IMR-90 (cell line): ENCODE measurements around the gene NPIPB8.

Experiments used
- BHLHE40 ChIP-seq: fragments of 150-350 bp; IDR thresholded peaks from 2 replicates; pipeline ENCODE4 v1.6.1; 2016; ENCODE audit warnings: mild to moderate bottlenecking, low read depth, low read length
- CEBPB ChIP-seq: IDR thresholded peaks from 2 replicates; pipeline ENCODE4 v1.6.1; 2012; ENCODE audit warnings: low read depth, low read length, improper control_type of control experiment
- CTCF ChIP-seq: conservative IDR thresholded peaks from 2 replicates; pipeline ENCODE4 v1.5.1; 2012; ENCODE audit warnings: mild to moderate bottlenecking, low read depth, low read length, improper control_type of control experiment
- ELK1 ChIP-seq: fragments of 150-350 bp; IDR thresholded peaks from 2 replicates; pipeline ENCODE4 v1.6.1; 2016; ENCODE audit warnings: low read depth, mild to moderate bottlenecking, low read length, moderate library complexity, borderline replicate concordance
- MAZ ChIP-seq: IDR thresholded peaks from 2 replicates; pipeline ENCODE4 v1.6.1; 2012; ENCODE audit warnings: low read depth, mild to moderate bottlenecking, low read length, improper control_type of control experiment, moderate library complexity, borderline replicate concordance
- MXI1 ChIP-seq: IDR thresholded peaks from 2 replicates; pipeline ENCODE4 v1.6.1; 2012; ENCODE audit warnings: low read depth, mild to moderate bottlenecking, low read length, moderate library complexity, borderline replicate concordance
- POLR2A ChIP-seq: IDR thresholded peaks from 2 replicates; pipeline ENCODE4 v1.6.1; 2012; ENCODE audit warnings: mild to moderate bottlenecking, low read depth, low read length
- RAD21 ChIP-seq: IDR thresholded peaks from 2 replicates; pipeline ENCODE4 v1.6.1; 2012; ENCODE audit warnings: low read length, improper control_type of control experiment
- RFX5 ChIP-seq: IDR thresholded peaks from 2 replicates; pipeline ENCODE4 v1.8.0; 2012; ENCODE audit warnings: low read depth, mild to moderate bottlenecking, low read length, moderate library complexity
- USF2 ChIP-seq: fragments of 150-350 bp; IDR thresholded peaks from 2 replicates; pipeline ENCODE4 v1.6.1; 2017; ENCODE audit warnings: mild to moderate bottlenecking, antibody characterized with exemption, low read length, low read depth

DNA sequence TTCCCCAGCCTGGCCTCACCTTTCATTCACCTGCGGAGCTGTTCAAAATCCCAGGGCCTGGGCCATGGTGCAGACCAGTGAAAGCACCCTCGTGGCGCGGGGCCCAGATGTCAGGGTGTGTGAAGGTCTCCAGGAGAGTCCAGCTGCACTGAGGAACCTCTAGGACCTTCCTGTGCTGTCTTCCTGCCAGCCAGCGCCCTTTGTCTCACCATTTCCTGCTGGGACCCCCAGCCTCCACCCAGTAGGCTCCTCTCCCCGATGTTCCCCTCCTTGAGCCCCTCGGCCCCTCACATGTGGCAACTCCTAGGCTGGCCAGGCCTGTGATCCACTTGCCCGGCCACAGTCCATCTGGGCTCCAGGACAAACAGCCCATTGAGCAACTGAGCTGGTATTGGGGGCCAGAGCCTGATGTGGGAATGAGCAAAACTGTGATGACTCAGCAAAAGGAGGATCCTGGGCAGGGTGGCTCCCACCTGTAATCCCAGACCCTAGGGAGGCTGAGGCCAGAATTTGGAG is 41.7 kb upstream of the NPIPB8 start:
- TF ChIP-seq CTCF (no peak), USF2 (no peak), CEBPB (no peak), MXI1 (no peak), RAD21 (no peak), POLR2A (no peak), ELK1 (no peak), BHLHE40 (no peak), RFX5 (no peak), MAZ (no peak)
